Parathyroid adenoma (tissue), 2 donors: ENCODE results near the gene FLNB.

Experiments
- H2AFZ ChIP-seq: fragments of 300-600 bp; sonication (generic); one replicate; pipeline ENCODE4 v1.7.0; 2017; ENCODE audit warnings: antibody characterized with exemption, mild to moderate bottlenecking
- H3K27ac ChIP-seq: fragments of 300-600 bp; sonication (generic); one replicate; pipeline ENCODE4 v1.7.0; 2017
- H3K27me3 ChIP-seq: fragments of 300-600 bp; sonication (generic); one replicate; pipeline ENCODE4 v1.7.0; 2017; ENCODE audit warnings: low read length; ENCODE audit not compliant: control insufficient read depth, insufficient read depth
- H3K36me3 ChIP-seq: fragments of 300-600 bp; sonication (generic); one replicate; pipeline ENCODE4 v1.7.0; 2017; ENCODE audit warnings: low read length; ENCODE audit not compliant: control insufficient read depth, insufficient read depth
- H3K4me1 ChIP-seq: fragments of 300-600 bp; sonication (generic); one replicate; pipeline ENCODE4 v1.7.0; 2017; ENCODE audit warnings: control low read depth
- H3K4me2 ChIP-seq: fragments of 300-600 bp; sonication (generic); one replicate; pipeline ENCODE4 v1.7.0; 2017; ENCODE audit warnings: low read length
- H3K4me3 ChIP-seq: fragments of 300-600 bp; sonication (generic); one replicate; pipeline ENCODE4 v1.7.0; 2017; ENCODE audit warnings: low read depth, low read length
- H3K79me2 ChIP-seq: fragments of 300-600 bp; sonication (generic); one replicate; pipeline ENCODE4 v1.7.0; 2017; ENCODE audit warnings: control low read depth
- H3K9ac ChIP-seq: fragments of 300-600 bp; sonication (generic); one replicate; pipeline ENCODE4 v1.7.0; 2017; ENCODE audit warnings: mild to moderate bottlenecking
- H3K9me3 ChIP-seq: fragments of 300-600 bp; sonication (generic); one replicate; pipeline ENCODE4 v1.7.0; 2017; ENCODE audit warnings: low read length; ENCODE audit not compliant: control insufficient read depth
- TF ChIP-seq, protein P1 (sequence below): fragments of 300-600 bp; sonication (generic); IDR thresholded peaks from one replicate; pipeline ENCODE4 v1.7.0; 2017; ENCODE audit warnings: antibody characterized with exemption, mild to moderate bottlenecking
- donor health status: primary hyperparathyroidism.

FLNB gene

DNA sequence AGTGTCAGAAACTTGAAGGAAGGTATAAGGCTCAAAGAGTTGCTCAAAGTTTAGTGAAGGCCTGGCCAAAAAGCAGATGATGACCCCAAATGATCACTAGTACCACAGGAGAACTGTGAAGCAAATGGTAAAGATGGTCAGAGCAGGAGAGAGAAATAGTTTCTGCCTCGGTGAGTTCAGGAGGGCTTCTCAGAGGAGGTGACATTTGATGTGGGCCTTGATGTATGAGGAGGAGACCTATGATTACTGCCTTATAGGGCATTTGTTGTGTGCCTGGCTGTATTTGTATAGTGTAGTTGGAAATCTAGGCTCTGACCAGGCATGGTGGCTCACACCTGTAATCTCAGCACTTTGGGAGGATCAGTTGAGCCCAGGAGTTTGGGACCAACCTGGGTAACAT is 152.2 kb downstream of the FLNB start:
- H3K79me2 ChIP-seq: no peaks in the 10 kb centered on the region
- H3K9me3 ChIP-seq: no peaks in the 10 kb centered on the region
- no peaks in the 10 kb centered on the region for H3K27me3 ChIP-seq
- H3K4me1 ChIP-seq: peaks cover 18% of the 10 kb centered on the region
- H3K27ac ChIP-seq: no peak overlapping the region
- no peak overlapping the region for H3K9ac ChIP-seq
- H3K4me2 ChIP-seq: no peak overlapping the region
- no peaks in the 10 kb centered on the region for H3K36me3 ChIP-seq
- H3K4me3 ChIP-seq: no peak overlapping the region
- no peak overlapping the region for H2AFZ ChIP-seq
- TF ChIP-seq, protein P1, sequence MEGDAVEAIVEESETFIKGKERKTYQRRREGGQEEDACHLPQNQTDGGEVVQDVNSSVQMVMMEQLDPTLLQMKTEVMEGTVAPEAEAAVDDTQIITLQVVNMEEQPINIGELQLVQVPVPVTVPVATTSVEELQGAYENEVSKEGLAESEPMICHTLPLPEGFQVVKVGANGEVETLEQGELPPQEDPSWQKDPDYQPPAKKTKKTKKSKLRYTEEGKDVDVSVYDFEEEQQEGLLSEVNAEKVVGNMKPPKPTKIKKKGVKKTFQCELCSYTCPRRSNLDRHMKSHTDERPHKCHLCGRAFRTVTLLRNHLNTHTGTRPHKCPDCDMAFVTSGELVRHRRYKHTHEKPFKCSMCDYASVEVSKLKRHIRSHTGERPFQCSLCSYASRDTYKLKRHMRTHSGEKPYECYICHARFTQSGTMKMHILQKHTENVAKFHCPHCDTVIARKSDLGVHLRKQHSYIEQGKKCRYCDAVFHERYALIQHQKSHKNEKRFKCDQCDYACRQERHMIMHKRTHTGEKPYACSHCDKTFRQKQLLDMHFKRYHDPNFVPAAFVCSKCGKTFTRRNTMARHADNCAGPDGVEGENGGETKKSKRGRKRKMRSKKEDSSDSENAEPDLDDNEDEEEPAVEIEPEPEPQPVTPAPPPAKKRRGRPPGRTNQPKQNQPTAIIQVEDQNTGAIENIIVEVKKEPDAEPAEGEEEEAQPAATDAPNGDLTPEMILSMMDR: no peak

DNA sequence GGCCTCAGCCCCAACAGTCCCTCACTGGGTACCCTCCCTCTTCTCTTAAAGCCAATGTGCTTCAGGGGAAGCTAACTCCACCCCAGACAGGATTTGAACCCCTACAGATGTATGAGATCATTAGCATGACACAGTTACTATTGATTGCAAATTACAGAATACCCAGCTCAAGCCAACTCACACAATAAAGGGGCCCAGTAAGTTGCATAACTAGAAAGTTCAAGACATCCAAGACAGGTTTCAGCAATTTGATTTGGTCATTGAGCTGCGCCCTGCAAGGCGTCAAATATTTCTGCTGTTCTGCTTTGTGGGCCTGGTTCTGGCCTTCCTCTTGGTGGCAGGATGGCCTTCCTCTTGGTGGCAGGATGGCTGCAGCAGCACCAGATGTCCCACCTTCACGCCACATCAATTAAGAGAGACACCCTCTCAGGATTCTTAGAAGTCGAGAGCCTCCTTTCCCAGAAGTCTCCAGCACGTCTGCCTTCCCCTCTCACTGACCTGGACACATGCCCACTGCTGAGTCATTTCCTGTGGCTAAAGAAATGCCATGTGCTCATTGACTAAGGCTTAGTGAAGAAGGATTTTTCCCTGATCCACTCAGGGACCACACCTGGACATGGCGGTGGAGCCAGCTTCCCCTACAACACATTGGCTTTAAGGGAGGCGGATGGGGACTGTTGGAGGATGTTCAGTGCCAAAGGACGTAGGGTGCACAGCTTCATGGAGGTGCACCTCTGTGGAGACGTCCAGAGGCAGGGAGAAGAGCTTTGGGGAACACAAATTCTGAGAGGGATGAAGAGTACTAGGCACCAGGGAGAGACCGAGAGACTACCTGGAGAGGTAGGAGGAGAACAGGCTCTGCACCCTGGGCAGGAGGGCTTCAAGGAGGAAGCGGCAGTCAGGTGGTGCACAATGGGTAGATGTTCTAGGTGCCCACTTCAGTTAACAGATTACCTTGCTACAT is 153.5 kb downstream of the FLNB start:
- H3K4me1 ChIP-seq: peaks cover 18% of the 10 kb centered on the region
- no peaks in the 10 kb centered on the region for H3K79me2 ChIP-seq
- no peaks in the 10 kb centered on the region for H3K9me3 ChIP-seq
- H3K4me3 ChIP-seq: no peak overlapping the region
- H3K27ac ChIP-seq: no peak overlapping the region
- H3K4me2 ChIP-seq: no peak overlapping the region
- H3K9ac ChIP-seq: no peak overlapping the region
- H3K36me3 ChIP-seq: no peaks in the 10 kb centered on the region
- H2AFZ ChIP-seq: no peak overlapping the region
- TF ChIP-seq, protein P1: no peak
- no peaks in the 10 kb centered on the region for H3K27me3 ChIP-seq

DNA sequence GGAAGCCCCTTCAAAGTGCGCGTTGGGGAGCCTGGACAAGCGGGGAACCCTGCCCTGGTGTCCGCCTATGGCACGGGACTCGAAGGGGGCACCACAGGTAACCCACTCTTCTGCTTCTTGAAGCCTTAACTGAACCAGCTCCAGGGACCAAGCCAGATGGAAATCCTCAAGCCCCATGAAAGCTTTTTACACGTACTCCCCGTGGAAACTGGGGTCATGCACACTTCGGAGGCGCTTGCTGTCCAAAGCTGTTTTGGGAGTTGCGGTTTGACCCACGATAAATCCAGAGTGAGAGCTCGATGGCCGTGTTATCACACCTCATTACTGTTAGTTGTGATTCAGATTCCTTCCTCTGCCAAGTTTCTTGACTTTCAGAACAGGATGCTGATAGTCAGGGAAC is 155.0 kb downstream of the FLNB start:
- H2AFZ ChIP-seq: no peak overlapping the region
- H3K4me2 ChIP-seq: no peak overlapping the region
- no peaks in the 10 kb centered on the region for H3K27me3 ChIP-seq
- H3K4me1 ChIP-seq: peaks cover 18% of the 10 kb centered on the region
- H3K9ac ChIP-seq: no peak overlapping the region
- no peaks in the 10 kb centered on the region for H3K9me3 ChIP-seq
- H3K36me3 ChIP-seq: no peaks in the 10 kb centered on the region
- H3K4me3 ChIP-seq: no peak overlapping the region
- no peak overlapping the region for H3K27ac ChIP-seq
- H3K79me2 ChIP-seq: no peaks in the 10 kb centered on the region
- TF ChIP-seq, protein P1: no peak

DNA sequence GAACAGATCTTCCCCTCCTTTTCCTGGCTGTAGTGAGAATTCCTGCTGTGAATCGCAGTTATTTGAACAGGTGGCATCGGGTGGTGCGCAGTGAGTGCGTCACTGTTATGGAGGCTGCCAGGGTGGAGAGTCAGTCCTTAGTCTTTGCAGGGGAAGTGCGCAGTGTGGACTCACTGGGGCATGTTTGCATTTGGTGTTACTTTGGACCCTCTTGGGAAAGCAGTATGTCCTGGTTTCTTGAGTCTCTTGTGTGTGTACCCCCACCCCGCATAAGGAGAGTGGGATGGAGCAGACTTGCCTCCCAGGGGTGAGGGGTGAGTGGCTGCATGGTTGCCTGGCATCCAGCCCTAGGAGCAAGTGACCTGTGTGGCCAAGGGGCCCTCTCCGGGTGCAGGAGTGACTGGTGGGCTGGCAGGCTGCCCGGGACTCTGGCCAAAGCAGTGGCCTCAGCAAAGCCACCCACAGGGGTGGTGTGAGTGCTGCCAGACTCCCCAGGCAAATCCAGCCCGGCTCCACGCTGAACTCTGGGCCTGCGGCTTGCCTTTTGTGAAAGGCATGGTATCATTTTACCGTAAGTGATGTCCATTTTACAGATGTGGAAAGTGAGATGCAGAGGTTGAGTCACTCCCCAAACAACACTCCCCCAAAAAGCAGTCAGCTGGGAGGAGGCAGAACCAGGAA is 156.1 kb downstream of the FLNB start:
- H3K4me2 ChIP-seq: peak overlapping the region; percentile 29
- H3K36me3 ChIP-seq: no peaks in the 10 kb centered on the region
- H3K27ac ChIP-seq: peak overlapping the region; percentile 2
- TF ChIP-seq, protein P1: no peak
- no peak overlapping the region for H3K4me3 ChIP-seq
- no peaks in the 10 kb centered on the region for H3K79me2 ChIP-seq
- H3K9me3 ChIP-seq: no peaks in the 10 kb centered on the region
- peaks cover 18% of the 10 kb centered on the region for H3K4me1 ChIP-seq
- H3K9ac ChIP-seq: no peak overlapping the region
- H3K27me3 ChIP-seq: no peaks in the 10 kb centered on the region
- peak overlapping the region; percentile 9 for H2AFZ ChIP-seq
